GM12864 (cell line): Measurements from ENCODE around the gene ALK.
"Not testable (repeated sequence)": the region's sequence is repeated elsewhere in the genome, so short reads cannot be mapped to it uniquely, and the experiment has no call there.

ENCODE experiments used
- DNase-seq: peaks from one replicate; pipeline ENCODE4 v3.0.0-alpha.2; 2011; ENCODE audit warnings: low read depth
- H3K4me3 ChIP-seq: 2 replicates; pipeline ENCODE4 v1.5.1; 2011; ENCODE audit warnings: mild to moderate bottlenecking, low read depth, low read length, control low read depth
- TF ChIP-seq, protein P1 (sequence below): IDR thresholded peaks from 2 replicates; pipeline ENCODE4 v1.5.1; 2011; ENCODE audit warnings: low read depth, mild to moderate bottlenecking, moderate library complexity, low read length, control low read depth, inconsistent platforms; ENCODE audit errors: missing control alignments

ALK gene

GRCh38 chr2:29267720-29268119, 653.7 kb downstream of the ALK start:
- no peak for DNase-seq
- H3K4me3 ChIP-seq = no peak overlapping the region
- TF ChIP-seq, protein P1, sequence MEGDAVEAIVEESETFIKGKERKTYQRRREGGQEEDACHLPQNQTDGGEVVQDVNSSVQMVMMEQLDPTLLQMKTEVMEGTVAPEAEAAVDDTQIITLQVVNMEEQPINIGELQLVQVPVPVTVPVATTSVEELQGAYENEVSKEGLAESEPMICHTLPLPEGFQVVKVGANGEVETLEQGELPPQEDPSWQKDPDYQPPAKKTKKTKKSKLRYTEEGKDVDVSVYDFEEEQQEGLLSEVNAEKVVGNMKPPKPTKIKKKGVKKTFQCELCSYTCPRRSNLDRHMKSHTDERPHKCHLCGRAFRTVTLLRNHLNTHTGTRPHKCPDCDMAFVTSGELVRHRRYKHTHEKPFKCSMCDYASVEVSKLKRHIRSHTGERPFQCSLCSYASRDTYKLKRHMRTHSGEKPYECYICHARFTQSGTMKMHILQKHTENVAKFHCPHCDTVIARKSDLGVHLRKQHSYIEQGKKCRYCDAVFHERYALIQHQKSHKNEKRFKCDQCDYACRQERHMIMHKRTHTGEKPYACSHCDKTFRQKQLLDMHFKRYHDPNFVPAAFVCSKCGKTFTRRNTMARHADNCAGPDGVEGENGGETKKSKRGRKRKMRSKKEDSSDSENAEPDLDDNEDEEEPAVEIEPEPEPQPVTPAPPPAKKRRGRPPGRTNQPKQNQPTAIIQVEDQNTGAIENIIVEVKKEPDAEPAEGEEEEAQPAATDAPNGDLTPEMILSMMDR = no peak

DNA sequence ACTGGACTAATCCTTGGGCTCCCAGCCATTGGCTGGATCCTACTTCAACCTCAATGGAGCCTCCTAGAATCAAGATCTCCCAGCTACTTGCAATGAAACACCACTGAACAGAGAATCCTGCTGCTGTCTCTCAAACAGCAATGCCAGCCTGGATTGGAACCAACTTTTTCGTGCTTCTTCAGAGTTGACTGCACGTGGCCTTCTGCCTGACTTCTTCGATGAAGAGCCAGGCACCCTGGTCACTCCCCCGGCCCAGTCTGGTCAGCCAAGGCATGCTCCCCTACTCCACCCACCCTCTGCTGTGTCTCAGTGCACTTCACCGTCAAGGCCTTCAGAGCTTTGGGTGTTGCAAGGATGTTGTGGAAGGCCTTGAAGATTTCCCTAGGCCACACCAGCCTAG, 657.5 kb downstream of the ALK start:
- TF ChIP-seq, protein P1 = no peak
- DNase-seq = no peak
- no peak overlapping the region for H3K4me3 ChIP-seq

DNA sequence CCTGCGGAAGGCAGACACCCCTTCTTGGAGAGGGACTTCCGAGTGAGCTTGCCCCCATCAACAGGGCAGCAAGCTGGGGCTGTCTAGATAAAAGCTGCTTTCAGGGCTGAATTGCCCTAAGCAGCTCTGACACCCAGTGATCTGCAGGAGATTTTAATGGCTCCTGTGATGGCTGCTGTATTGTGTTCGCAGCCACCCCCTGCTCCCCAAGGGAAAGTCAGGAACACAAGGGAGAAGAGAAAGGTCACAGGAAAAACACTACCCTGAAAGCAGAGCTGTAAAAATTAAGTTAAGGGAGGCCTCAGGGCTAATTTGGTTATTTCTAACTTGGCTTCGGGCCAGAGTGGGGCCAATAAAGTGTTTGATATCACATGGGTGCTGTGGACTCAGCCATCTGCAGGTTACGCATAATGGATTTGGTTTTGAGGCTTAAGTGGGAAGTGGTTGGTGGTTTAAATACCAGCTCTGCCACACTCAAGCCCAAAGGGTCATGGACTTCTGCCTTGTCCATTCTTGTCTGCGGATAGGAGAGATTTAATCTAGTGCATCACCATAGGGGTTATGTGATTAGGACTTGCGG, 658.6 kb downstream of the ALK start:
- no peak for DNase-seq
- no peak overlapping the region for H3K4me3 ChIP-seq
- TF ChIP-seq, protein P1 = no peak

DNA sequence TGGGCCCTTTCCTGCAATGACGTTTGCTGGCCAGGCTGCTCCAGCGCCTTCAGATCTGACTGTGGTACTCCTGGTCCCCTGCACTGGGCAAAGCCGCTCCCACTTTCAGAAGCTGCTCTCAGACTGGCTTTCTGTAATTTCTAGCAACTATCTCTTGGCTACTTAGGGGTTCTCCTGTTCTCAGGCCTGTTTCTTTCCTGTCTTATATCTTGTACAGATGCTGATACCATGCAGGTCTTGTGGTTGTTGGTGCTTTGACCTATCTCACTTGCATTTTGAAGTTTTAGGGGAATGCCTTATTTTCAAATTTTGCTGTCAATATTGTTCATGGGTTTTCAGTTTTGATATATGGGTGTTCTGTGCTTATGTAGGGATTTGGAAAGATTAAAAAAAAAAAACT, 660.4 kb downstream of the ALK start:
- TF ChIP-seq, protein P1 = no peak
- DNase-seq = no peak
- H3K4me3 ChIP-seq = no peak overlapping the region

GRCh38 chr2:29260142-29260772, 661.1 kb downstream of the ALK start:
- no peak for DNase-seq
- no peak overlapping the region for H3K4me3 ChIP-seq
- TF ChIP-seq, protein P1 = no peak

GRCh38 chr2:29259221-29259620, 662.2 kb downstream of the ALK start:
- H3K4me3 ChIP-seq = no peak overlapping the region
- no peak for DNase-seq
- TF ChIP-seq, protein P1 = no peak

- TF ChIP-seq, protein P1 = no peak
- DNase-seq = no peak
- no peak overlapping the region for H3K4me3 ChIP-seq
Observed at GRCh38 chr2:29255004-29255403, 666.4 kb downstream of the ALK start.

DNA sequence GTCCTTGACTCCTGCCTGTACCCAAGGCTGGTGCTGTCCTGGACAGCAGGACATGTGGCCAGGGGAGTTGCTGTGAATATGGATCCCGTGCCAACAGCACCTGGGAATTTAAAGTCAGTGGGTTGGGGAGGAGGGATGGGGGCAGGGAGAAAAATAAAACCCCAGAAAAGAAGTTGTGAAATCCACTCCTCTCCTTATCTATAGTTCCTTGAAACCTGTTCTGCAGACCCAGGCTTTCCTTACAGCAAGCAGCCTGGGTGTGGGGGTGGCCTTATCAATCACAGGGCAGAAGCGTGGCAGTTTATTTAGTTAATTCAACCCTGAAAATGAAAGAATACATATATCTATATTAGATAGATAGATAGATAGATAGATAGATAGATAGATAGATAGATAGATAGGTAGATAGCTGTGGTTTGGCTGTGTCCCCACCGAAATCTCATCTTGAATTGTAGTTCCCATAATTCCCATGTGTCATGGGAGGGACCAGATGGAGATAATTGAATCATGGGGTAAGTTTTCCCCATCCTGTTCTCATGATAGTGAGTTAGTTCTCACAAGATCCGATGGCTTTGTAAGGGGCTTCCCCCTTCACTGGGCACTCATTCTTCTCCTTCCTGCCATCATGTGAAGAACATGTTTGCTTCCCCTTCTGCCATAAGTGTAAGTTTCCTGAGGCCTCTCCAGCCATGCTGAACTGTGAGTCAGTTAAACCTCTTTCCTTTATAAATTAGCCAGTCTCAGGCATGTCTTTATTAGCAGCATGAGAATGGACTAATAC, 667.7 kb downstream of the ALK start:
- H3K4me3 ChIP-seq, DNase-seq: not testable (repeated sequence)
